ENCODE measurements around the gene CNPY1.

CNPY1 gene

DNA sequence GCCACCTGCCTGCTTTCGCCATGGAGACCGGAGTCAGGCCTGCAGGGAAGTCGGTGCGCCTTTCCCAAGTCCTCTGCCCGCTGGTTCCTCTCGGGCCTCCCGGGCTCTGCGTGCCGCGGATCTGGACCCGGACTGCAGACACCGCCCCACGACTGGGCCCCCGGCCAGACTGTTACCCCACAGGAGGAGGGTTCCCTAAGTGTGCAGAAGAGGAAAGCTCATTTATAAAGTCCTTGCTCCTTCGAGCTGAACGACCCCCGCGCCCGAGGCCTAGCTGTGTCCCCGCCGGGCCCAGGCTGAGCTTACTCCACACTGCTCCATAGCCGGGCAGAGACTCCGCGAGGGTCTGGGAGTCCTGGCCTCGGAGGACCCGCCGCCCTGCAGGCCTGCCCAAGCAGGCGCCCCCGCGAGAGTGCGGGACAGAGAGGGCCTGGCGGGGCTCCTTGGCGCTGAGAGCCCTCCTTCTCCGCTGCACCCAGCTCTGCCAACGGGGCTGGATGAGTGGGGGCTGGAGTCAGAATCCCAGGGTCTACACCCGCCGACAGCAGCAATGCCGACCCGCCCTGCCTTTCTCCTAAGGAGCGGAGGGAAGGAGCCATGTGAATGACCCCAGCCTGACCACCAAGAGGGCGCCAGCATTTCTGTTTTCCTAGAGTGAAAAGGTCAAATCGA is 80.1 kb downstream of the CNPY1 start:
- no peak for DNase-seq (ENCODE audit: low read depth)

DNA sequence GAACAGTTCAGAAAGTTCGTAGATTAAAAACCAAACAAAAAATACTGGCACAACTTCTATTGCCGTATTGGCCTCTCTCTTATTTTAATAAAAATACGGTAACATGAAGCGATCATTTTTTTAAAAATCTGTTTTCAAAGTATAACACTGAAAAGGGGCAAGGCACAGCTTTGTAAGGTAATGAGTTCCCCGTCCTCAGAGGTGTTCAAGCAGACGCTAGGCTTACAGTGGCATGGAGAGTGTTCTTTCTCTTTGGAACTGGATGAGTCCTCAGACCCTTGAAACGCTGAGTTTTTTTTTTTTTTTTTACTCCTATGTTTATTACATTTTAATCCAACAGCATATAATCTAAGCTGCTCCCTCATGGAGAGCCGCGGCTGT is 80.6 kb downstream of the CNPY1 start:
- DNase-seq (ENCODE audit: low read depth): no peak

DNA sequence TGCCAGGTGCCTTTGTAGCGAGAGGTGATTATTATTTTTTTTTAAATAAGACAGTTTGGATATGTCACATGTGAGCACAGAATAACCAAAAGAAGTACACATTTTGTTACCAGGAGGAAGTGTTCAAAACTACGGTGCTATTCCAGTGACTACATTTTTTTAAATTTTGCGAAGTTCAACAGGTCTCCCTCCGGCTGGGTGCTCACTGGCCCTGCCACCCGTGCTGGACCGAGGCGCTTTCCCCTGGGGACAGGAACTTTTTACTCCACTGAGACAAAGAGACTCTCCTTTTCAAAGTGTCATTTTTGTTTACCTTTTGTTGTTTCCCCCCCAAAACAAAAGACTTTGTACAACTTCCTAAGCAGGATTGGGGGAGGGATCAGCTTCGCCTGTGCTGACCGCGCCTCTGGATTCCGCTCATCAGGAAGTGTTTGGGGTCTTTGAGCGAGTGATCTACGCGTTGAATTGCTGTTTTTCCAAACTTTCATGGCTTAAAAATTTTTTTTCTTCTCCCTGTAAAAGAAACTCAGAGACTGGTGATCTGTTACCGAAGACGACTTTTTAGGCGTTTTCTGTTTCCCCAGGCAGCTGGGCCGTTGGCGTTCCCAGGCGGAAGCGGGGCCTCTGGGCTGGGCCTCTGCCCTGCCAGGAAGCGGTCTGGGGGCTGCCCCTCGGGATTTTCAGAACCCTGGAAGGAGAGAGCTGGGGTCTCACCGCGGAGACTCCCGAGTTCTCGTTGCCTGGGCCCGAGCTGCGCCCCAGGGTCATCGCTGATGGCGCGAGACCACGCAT is 81.2 kb downstream of the CNPY1 start:
- DNase-seq (ENCODE audit: low read depth): no peak

DNA sequence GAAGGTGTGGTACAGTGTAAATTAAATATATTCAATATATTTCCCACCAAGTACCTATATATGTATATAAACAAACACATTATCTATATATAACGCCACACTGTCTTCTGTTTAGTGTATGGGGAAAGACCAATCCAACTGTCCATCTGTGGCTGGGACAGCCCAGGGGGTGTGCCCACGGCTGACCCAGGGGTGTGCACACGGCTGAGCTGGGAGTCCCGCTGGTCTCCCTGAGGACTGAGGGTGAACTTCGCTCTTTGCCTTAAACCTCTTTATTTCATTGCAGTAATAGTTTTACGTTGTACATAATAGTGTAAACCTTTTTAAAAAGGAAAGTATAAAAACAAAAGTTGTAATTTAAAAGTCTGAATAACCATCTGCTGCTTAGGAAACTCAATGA is 82.2 kb downstream of the CNPY1 start:
- DNase-seq (ENCODE audit: low read depth): no peak

DNA sequence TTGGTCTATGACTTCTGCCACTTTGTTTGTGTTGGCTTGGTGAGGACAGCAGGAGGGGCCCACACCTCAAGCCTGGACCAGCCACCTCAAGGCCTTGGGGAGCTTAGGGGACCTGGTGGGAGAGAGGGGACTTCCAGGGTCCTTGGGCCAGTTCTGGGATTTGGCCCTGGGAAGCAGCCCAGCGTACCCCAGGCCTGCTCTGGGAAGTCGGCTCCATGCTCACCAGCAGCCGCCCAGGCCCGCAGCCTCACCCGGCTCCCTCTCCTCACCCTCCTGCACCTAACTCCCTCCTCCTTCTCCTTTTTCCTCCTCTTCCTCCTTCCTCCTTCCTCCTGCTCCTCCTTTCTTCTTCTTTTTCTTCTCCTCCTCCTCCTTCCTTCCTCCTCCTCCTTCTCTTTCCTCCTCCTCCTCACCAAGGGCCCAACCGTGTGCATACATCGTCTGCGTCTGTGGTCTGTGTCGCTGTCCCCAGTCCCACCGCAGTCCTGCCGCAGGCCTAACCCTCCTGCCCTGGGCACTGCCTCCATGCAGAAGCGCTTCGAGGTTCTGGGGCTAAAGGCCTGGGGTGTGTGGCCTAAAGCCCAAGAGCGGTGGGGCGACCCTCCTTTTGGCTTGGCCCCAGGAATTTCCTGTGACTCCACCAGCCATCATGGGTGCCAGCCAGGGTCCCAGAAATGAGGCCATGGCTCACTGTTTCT is 83.1 kb downstream of the CNPY1 start:
- no peak for DNase-seq (ENCODE audit: low read depth)

DNA sequence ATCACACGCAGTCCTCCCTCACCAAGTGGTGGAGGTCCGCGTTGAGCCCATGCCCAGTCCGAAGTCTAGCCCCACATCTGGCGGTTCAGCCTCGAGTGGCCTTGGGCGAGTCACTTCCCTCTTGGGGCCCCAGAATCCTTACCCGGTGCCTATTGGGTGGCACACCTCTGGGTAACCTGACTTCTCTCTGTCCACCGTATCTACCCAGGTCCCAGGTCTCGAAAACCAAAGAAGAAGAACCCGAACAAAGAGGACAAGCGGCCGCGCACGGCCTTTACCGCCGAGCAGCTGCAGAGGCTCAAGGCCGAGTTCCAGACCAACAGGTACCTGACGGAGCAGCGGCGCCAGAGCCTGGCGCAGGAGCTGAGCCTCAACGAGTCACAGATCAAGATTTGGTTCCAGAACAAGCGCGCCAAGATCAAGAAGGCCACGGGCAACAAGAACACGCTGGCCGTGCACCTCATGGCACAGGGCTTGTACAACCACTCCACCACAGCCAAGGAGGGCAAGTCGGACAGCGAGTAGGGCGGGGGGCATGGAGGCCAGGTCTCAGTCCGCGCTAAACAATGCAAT is 84.1 kb downstream of the CNPY1 start:
- no peak for DNase-seq (ENCODE audit: low read depth)

DNA sequence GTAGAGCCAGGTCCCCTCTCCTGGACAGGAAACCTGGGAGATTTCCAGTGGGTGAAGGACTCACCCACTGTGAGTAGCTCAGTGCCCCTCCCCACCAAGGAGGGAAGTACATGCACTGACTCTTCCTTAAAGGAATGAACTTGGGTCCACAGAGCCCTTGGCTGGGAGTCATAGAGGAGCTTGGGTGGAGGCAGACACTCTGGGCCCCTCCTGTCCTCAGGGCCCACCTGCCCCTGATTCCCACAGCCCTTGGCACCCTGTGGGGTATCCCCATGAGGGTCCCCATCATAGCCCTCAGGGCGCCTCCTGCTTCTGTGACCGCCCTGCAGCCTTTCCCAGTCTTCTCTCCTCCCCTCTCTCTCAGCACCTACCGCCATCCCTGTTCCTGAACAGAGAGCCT is 84.7 kb downstream of the CNPY1 start:
- DNase-seq (ENCODE audit: low read depth): no peak

DNA sequence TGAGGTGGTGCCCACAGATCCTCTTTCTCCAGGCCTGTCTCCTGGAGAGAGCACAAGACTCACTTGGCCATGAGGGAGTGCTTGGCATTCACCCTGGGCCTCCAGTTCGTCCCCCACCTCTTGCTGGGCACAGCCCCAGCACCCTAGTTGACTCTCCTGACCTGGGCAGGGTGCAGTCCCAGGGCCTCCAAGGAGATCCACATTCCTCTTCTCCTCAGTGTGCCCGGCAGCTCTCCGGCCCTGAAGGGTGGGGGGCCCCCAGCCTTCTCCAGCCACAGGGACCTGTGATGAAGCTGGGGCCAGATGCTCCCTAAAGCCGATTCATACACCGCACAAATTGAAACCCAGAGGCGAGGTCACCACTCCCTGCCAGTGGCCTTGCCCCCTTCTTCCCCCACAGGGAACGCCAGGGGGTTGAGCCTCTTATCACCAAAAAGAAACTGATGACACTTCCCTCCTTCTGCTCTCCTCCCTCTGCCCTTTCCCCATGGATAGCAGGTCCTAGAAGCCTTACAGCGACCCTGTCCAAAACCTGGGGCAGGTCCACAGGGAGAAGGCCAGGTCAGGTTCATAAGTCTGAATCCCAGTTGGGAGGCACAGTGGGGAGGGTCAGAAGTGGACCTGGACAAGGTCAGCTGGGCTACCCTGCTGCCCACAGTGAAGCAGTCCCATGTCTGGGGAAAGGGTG is 85.3 kb downstream of the CNPY1 start:
- no peak for DNase-seq (ENCODE audit: low read depth)

DNA sequence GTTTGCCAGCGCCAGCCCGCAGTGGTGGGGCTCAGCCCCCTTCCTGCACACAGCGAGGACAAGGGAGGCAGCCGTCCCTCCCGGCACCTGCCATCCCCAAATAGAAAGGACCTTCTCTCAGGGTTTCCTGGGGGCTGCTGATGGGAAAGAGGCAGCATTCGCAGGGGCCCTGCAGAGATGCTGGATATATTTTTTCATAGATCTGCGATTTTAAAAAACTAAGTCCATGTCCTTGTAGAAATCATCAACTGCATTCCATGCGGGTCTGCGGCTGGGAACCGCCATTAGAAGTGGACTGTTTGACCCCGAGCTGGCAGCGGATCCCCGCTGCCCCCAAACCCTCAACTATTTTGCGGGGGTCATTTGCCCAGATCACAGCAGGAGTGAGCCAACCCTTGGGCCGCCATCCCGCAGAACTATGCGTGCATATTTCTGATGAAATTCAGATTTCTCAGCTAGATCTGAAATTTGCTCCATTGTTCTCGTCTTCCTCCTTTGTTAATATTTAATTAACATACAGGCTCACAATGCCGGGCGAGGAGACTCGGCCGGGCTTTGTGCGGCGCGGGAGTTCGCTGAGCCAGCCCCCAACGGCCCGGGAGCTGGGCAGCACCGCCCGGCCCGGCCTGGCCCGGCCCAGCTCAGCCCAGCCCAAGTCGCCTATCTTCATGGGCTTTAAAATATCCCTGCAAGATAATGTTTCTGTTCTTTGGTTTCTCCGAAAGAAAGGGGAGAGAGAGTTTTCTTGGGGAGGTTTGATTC is 86.5 kb downstream of the CNPY1 start:
- no peak for DNase-seq (ENCODE audit: low read depth)

DNA sequence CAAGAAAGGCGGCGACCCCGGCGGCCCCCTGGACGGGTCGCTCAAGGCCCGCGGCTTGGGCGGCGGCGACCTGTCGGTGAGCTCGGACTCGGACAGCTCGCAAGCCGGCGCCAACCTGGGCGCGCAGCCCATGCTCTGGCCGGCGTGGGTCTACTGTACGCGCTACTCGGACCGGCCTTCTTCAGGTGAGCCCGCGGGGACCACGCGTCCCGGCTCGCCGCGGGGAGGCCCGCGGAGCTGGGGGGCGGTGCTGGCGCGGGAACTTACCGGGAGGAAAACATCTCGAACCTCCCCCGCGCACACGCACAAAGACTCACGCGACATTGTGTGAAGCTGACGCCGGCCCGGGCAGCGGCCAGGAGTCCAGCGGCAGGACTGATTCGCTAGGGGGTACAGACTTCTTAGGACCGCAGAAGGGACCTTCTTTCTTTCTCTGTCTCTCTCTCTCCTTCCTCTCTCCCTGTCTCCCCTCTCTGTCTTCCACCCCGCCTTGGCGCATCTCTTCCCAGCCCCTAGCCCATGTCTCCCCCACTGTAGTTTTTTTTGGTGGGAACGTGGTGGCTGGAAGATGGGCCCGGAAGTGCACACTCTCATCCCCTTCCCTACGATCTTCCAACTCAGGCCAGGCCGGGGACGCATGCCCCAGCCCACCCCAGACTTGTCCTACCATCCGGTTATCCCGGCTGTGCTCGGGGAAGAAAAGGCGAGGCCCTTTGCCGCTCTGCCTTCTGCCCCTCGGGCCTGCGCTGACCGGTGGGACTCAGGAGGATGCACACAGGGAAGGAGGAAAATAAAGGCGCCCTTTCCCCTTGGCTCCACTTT is 87.3 kb downstream of the CNPY1 start:
- DNase-seq (ENCODE audit: low read depth): no peak

DNA sequence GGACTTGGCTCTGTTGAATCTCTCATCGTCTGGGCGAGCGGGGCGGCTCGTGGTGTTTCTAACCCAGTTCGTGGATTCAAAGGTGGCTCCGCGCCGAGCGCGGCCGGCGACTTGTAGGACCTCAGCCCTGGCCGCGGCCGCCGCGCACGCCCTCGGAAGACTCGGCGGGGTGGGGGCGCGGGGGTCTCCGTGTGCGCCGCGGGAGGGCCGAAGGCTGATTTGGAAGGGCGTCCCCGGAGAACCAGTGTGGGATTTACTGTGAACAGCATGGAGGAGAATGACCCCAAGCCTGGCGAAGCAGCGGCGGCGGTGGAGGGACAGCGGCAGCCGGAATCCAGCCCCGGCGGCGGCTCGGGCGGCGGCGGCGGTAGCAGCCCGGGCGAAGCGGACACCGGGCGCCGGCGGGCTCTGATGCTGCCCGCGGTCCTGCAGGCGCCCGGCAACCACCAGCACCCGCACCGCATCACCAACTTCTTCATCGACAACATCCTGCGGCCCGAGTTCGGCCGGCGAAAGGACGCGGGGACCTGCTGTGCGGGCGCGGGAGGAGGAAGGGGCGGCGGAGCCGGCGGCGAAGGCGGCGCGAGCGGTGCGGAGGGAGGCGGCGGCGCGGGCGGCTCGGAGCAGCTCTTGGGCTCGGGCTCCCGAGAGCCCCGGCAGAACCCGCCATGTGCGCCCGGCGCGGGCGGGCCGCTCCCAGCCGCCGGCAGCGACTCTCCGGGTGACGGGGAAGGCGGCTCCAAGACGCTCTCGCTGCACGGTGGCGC is 88.1 kb downstream of the CNPY1 start, which contains the start of gene EN2:
TSS of gene EN2 (plus strand) at position 19 of the 767 bp plus-strand sequence. CDS start at position 268, 249 bp downstream.
- DNase-seq (ENCODE audit: low read depth): no peak

DNA sequence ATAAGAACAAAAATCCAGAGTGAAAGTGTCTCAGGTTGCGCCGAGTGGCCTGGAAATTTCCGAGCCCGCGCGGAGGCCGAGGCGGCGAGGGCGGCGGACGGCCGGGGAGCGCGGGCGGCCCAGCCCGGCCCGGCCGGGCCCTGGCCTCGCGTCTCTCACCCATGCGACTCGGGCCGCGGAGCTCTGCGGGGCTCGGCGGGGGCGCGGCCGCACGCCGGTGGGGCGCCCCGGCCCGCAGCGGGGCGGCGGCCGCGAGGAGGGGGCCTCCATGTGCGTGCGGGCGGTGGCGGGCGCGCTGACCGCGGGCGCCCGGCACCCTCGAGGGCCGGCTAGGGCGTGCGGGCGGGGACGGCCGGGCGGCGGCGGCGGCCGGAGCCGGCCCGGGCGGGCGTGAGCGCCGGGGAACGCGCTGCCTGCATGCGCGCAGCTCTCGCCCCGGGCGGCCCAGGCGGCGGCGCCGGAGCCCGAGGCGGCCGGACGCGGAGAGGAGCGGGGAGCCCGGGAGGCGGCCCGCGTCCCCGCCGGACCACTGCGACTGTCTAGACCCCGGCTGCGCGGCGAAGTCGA is 88.7 kb downstream of the CNPY1 start:
- DNase-seq (ENCODE audit: low read depth): no peak

DNA sequence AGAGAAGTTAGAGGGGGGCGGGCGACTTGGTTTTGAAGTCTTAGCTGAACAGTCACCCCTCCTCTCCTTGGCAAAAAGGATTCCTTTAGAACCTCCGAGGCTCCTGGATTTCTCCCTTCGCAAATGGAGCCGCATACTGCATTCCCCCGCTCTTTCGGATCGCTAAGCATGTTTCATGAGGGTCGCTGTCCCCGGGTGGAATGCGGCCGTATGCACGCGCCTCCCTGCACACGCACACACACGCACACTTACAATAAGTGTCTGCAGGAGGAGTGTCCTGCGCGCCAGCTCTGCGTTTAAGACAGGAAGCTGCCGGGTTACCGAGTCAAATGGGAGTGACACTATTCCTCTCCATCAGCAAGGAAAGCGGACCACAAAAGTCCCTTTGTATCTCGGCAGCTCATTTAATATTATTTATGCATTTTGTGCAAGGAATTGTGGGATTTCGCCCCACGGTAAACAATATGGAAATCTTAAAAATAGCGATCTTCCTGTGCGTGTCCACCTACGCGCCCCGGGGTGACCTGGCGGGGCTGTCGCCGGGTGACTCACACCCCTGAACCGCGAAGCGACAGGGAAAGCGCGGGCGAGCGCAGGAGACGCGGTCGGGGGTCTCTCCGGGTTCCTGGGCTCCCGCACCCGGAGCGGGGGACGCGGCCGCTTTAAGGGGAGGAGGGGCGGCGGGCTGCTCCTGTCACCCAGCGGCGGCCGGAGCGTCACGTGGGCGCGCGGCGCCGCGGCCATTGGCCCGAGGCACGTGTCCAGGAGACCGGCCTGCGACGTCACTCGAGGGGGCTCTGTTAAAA is 89.4 kb downstream of the CNPY1 start:
- no peak for DNase-seq (ENCODE audit: low read depth)

DNA sequence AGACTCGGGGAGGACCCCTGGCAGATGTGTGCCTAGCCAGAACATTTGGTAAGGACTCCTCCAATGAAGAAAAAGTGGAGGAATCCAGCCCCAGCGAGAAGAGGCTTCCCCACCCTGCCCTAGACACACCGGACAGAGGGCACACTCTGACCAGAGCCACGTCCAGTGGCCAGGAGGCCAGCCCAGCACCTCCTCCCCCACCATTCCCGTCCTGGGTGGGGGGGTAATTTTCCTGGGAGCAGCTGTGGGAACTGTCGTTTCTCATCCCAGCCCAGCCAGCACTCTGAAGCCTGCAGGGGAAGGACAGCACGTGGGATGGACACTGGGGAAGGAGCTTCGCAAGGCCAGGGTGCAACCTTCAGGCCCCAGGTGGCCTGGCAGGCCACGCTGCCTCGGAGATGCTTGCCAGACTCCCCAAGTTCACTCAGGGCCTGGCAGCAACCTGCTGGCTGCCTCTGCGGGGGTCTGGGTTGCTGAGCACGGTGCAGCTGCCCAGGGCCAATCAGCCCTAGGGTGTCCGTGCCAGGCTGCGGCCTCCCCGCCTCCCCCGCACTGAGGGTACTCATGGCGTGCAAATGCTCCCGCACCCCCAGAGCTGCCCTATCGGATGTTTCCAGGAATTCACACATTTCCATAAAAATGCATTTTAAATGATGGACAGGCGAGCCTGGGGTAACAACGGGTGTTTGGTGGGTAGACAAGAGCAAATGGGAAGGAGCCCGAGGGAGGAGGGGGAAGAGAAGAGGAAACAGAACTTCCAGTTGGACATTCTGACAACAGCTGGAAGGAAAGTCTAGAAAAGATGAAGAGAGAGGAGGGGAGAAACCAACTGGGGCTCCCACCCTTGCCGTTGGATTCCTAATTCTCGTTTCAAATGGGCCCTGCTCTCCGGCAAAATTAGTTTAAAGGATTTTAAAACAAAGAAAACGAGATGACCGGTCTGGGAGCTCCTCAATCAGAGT is 90.3 kb downstream of the CNPY1 start:
- DNase-seq (ENCODE audit: low read depth): no peak

DNA sequence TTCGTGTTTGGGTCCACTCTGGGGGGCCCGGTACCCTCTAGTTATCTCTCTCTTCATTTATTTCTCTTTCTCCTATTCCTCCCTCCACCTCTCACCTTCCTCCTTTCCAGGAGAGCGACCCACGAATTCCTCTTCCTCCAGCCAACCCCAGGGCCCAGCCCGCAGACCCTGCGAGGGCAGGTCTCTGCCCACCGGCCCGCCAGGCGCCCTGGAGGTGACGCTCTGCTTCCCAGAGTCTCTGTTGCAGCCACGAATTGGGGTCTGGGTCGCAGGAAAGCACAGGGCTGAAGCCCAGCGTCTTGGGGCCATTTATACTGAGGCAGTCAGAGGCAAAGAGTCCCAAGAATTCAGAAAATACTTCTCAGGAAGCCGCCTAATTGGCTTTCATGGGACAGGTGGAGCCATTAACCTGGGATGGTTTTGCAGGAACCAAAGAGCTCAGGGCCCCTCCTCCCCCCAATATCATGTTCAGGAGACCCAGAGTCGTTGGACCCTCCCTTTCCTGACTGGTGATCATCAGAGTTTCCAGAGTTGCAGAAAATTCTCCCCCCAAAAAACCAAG is 91.1 kb downstream of the CNPY1 start:
- DNase-seq (ENCODE audit: low read depth): no peak

DNA sequence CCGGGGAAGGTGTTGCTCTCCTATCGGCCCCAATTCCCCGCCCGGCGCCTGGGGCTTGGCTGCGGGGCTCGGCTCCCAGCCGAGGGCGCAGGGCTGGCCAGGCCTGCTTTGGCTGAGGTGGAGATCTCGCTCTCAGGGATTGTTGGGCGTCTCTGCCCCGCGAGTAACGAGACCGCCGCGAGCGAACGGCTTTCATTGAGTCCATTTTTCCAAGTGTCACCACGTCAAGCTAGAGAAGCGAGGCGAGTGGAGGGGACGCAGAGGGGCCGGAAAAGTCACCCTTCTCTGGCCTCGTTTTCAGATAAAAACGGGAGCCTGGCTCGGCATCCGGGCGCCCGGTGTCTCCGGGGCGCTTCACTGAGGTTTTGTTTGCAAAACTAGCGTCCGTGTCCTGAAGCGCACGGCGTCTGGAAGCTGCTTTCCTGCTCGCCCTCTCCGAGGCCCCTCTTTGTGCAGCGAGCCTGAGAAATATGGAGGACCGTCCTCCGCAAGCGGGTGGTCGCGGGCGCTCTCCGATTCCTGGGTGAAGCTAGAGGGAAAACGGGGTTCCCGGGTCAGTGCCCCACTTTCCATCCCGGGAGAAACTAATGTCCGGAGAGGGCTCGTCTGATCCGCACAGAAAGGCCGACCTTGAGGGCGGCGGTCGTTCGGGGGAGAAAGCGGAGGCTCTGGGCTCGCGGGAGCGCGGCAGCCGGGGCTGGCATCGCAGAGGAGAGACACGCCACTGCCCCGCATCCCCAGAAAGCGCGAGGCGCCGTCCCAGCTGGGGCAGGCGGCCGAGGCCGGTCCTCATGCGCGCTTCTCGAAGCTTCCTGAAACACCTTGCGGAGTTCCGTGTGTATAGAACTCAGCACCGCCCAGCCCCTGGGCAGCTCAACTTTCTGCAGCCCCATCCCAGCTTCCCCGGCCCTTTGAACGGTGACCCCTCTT is 91.9 kb downstream of the CNPY1 start:
- no peak for DNase-seq (ENCODE audit: low read depth)

All from activated T-helper 1 cell treated with Interleukin-2 at 50 U/mL for 16 hours (primary cell).